Effector memory CD4-positive, alpha-beta T cell (primary cell): ENCODE results near the gene CFAP91.

Experiments used
- DNase-seq, 3 donors: peaks; one replicate each; pipeline ENCODE4 v3.0.0-alpha.2; 2020
- H3K27ac ChIP-seq: 2 replicates; pipeline ENCODE4 v1.7.0; 2013; ENCODE audit warnings: mild to moderate bottlenecking, low read length, moderate library complexity; ENCODE audit not compliant: insufficient read depth, poor library complexity, severe bottlenecking
- H3K27me3 ChIP-seq: replicated peaks from 2 replicates; pipeline ENCODE4 v1.7.0; 2013; ENCODE audit warnings: mild to moderate bottlenecking, low read length; ENCODE audit not compliant: insufficient read depth, control insufficient read depth, poor library complexity, severe bottlenecking
- H3K36me3 ChIP-seq: 2 replicates; pipeline ENCODE4 v1.7.0; 2013; ENCODE audit warnings: mild to moderate bottlenecking, low read length, moderate library complexity; ENCODE audit not compliant: control insufficient read depth, insufficient read depth
- H3K4me1 ChIP-seq: 2 replicates; pipeline ENCODE4 v1.7.0; 2013; ENCODE audit warnings: low read length, mild to moderate bottlenecking; ENCODE audit not compliant: control insufficient read depth, insufficient read depth, poor library complexity, severe bottlenecking
- H3K4me3 ChIP-seq: 2 replicates; pipeline ENCODE4 v1.7.0; 2013; ENCODE audit warnings: low read length, low read depth, mild to moderate bottlenecking; ENCODE audit not compliant: insufficient read depth, poor library complexity, severe bottlenecking
- H3K9me3 ChIP-seq: 2 replicates; pipeline ENCODE4 v1.7.0; 2013; ENCODE audit warnings: mild to moderate bottlenecking, low read length, moderate library complexity; ENCODE audit not compliant: control insufficient read depth

The CFAP91 gene

DNA sequence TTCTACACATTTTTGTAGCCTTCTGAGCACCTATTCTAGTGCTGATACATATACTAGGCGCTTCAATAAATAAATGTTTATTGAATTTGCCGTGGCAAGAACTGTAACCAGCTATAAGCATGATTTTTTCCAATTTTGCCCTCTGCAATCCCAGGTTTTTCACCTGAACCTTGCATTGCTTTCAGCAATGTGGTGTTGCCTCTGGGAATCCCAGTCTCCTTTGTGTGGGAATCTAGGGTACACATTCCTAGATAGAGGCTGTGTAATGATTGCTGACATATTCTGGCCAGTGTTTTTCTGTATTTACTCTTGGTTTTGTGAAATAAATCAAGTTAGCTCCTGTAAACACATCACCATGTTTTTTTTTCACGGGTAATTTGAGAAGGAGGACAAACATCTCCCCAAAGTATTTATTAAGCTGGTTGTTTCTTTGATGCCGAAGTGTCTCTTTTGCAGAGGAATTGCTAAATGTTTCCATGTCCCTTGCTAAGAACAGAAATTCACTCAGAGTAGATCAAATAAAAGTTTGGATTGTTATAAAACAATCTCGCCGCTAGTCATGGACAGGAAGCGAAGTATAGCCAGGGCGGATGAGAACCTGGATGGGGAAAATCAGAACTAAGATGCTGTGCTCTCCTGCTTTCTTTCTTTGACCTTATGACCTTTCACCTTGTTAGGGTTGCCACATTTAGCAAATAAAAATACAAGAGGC, 1.2 kb downstream of the CFAP91 start:
- Histone ChIP-seq H3K36me3 (no peaks in the 10 kb centered on the region), H3K4me1 (peaks cover 4% of the 10 kb centered on the region), H3K4me3 (no peak overlapping the region), H3K27ac (no peak overlapping the region), H3K27me3 (no peaks in the 10 kb centered on the region), H3K9me3 (no peaks in the 10 kb centered on the region)
- no peak for DNase-seq

DNA sequence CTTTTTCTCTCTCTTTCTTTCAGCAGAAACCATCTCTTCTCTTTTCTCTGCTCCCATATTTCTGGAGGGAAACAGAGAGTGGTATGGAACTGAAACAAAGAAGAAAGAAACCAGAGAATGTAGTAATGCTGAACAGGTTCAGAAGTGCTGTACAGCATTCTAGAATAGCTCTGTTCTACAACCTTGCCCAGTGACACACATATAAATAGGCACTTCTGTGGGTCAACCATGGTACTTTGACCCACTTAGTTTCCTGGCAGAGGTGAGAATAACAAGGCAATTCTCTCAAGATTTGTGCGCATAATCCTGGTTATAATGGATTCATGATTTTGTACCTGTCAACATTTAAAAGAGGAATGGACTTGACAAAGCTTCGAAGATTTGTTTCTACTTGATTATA, 12.3 kb downstream of the CFAP91 start:
- H3K4me1 ChIP-seq = no peaks in the 10 kb centered on the region
- H3K9me3 ChIP-seq = no peaks in the 10 kb centered on the region
- no peaks in the 10 kb centered on the region for H3K36me3 ChIP-seq
- no peak overlapping the region for H3K27ac ChIP-seq
- no peaks in the 10 kb centered on the region for H3K27me3 ChIP-seq
- DNase-seq = no peak
- H3K4me3 ChIP-seq = no peak overlapping the region

DNA sequence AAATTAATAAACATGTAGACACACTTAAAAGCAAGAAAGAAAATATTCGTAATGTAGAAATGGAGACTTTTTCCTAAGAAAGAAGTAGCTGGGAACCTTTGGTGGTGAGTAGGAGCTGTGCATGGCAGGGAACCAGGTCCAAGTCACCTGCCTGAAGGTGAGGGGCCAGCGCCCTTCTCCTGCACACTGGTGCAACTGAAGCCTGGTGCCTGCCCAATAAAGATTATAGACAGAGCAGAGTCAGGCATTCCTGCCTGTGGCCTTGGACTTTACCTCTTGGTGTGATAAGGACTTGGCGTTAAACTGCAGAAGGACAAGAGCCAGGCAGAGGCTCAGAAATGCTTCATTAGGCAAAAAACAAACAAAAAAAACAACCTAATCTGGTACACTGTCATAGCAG, 14.2 kb downstream of the CFAP91 start:
- no peaks in the 10 kb centered on the region for H3K36me3 ChIP-seq
- no peaks in the 10 kb centered on the region for H3K27me3 ChIP-seq
- no peak overlapping the region for H3K4me3 ChIP-seq
- no peak for DNase-seq
- H3K9me3 ChIP-seq = no peaks in the 10 kb centered on the region
- no peaks in the 10 kb centered on the region for H3K4me1 ChIP-seq
- H3K27ac ChIP-seq = no peak overlapping the region

DNA sequence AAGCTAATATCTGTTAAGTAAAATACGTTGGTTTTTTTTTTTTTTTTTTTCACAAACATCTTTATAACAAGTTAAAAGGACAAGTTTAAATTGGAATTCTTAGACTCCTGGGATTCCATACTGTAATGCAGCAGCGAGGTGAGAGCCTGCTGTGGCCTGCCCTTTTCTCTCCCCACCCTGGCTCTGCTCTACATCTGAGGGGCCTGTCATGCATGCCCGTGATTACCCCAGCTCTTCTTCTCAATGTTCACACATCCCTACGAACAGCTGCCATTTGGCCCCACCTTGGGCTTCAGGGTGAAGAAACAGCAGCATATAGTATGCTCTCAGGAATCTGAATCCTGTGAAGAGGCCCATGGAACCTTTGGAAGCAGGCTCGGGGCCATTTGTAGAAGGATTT, 14.7 kb downstream of the CFAP91 start:
- Histone ChIP-seq H3K4me3 (no peak overlapping the region), H3K27me3 (no peaks in the 10 kb centered on the region), H3K27ac (no peak overlapping the region), H3K9me3 (no peaks in the 10 kb centered on the region), H3K4me1 (no peaks in the 10 kb centered on the region), H3K36me3 (no peaks in the 10 kb centered on the region)
- no peak for DNase-seq

DNA sequence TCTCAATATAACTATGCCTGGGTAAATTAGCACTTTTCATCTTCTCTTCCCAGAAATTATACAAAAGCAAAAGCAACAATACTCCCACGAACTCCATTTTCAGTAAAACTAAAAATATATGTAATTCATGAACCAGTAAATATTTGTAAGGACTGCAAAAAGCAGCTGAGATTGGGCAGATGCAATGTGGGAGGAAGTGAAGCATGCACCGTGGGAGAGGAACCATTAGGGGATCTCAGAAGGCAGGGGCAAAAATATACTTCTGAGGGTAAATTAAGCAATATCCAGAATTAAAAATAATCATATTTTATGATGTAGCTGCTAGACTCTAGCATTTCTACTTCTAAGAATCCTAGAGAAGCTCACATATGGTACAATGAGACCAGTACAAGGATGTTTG, 20.2 kb downstream of the CFAP91 start:
- no peak overlapping the region for H3K27ac ChIP-seq
- H3K4me1 ChIP-seq = no peaks in the 10 kb centered on the region
- H3K36me3 ChIP-seq = no peaks in the 10 kb centered on the region
- DNase-seq = no peak
- no peaks in the 10 kb centered on the region for H3K27me3 ChIP-seq
- no peaks in the 10 kb centered on the region for H3K9me3 ChIP-seq
- no peak overlapping the region for H3K4me3 ChIP-seq

DNA sequence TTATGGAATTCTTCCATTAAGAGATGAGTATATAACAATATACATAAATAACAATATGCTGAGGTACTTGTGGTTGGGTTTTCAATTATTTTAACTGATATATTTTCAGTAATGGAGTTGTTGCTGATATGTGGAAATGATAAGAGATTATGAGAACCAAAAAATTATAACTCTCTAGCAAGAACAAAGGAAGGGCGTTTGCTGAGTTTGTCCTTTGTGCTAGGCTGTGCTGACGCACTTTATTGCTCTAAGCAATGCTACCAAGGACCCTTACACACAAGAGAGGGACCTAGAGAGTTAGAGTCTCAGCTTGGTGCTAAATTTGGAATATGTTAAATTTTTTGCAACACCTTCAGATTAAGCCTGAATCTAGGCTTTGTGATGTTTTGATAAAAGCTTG, 24.1 kb downstream of the CFAP91 start:
- Histone ChIP-seq H3K9me3 (no peaks in the 10 kb centered on the region), H3K4me3 (no peak overlapping the region), H3K36me3 (no peaks in the 10 kb centered on the region), H3K27me3 (no peaks in the 10 kb centered on the region), H3K27ac (no peak overlapping the region), H3K4me1 (no peaks in the 10 kb centered on the region)
- DNase-seq = no peak

DNA sequence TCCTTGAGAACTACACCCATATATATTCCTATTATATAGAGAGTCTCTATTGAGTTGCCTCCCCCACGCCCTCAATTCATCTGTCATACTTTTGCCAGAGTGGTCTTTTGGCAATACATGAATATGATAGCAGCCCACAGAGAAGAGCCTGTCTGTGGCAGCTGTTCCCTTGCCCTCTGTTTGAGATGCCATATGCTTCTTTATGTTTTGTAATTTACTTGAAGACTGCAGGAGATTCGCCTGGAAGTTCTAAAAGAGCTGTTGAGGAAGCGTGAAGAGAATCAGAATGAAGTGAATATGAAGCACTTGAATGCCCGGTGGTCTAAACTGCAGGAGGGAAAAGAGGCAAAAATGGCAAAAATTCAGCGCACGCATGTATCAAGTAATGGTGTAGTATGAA, 27.2 kb downstream of the CFAP91 start:
- Histone ChIP-seq H3K27me3 (no peaks in the 10 kb centered on the region), H3K4me1 (no peaks in the 10 kb centered on the region), H3K9me3 (no peaks in the 10 kb centered on the region), H3K4me3 (no peak overlapping the region), H3K27ac (no peak overlapping the region), H3K36me3 (no peaks in the 10 kb centered on the region)
- no peak for DNase-seq

DNA sequence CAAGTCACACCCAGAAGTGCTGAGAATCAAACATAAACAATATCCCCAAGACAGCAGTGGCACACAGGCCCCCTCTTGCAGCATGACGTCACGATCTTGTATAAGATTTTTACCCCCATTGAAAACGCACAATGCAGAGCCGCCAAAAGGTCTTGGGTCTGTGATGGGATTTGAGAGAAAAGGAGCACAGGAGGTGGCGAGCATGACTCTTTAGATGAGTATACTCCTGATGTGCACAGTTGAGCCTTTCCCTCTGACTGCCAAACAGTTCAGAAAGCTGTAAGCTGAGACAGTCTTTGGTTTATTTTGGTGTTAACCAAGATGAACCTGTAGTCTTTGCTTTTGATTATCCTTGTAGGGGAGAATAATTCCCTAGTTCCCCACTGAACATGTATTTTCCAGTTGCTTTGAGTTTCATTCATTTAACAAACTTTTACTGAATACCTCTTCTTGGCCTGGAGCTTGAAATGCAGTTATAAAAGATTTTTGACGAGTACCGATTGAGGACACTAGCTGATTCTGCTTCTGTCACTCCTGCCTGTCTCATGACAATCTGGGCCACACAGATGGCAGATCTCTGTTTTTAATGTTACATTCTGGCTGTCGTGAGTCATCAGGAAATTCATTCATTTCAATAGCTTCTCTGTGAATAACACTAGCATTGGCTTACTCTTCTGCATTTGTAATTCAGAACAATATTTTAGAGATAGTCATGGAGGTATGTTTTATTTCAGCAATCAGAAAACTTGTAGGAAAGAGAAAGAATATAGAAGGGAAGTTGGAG, 28.9 kb downstream of the CFAP91 start:
- H3K9me3 ChIP-seq = no peaks in the 10 kb centered on the region
- no peak overlapping the region for H3K4me3 ChIP-seq
- no peaks in the 10 kb centered on the region for H3K27me3 ChIP-seq
- H3K4me1 ChIP-seq = no peaks in the 10 kb centered on the region
- no peak overlapping the region for H3K27ac ChIP-seq
- DNase-seq = no peak
- no peaks in the 10 kb centered on the region for H3K36me3 ChIP-seq

DNA sequence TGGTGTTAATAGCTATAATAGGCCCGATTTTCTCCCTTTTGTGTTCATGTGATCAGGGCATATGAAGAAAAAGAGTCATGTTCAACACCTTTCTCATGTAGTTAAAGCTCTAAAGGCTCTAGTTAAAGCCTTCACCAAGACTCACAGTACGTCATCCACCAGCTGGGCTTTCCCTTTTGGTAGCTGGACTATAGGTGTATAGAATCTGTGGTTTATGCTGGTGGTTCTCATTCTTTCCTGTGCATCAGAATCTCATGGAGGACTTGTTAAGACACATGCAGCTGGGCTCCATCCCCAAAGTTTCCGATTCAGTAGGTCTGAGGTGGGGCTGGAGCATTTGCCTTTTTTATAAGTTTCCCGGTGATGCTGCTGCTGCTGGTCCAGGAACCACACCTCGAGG, 31.0 kb downstream of the CFAP91 start:
- H3K9me3 ChIP-seq = no peaks in the 10 kb centered on the region
- H3K4me1 ChIP-seq = no peaks in the 10 kb centered on the region
- H3K27me3 ChIP-seq = no peaks in the 10 kb centered on the region
- DNase-seq = no peak
- H3K4me3 ChIP-seq = no peak overlapping the region
- no peak overlapping the region for H3K27ac ChIP-seq
- no peaks in the 10 kb centered on the region for H3K36me3 ChIP-seq

DNA sequence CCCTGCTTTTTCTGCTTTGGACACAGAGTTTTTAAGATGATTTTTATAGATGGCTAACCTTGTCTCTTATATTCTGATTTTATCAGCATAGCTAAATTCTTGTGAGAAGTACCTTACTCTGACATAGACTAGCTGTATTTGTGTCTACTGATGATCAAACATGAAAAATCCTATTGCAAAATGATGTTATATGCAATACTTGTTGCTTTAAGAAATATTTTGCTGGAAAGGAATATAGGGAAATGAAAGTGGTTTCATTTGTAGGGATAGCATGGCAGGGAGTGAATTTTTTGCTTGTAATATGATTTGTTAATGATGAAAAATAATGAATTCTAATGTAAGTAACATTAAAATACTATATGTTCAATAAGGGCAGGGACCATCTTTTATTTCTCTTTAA, 35.9 kb downstream of the CFAP91 start:
- Histone ChIP-seq H3K36me3 (no peaks in the 10 kb centered on the region), H3K4me3 (no peak overlapping the region), H3K27me3 (no peaks in the 10 kb centered on the region), H3K4me1 (no peaks in the 10 kb centered on the region), H3K9me3 (no peaks in the 10 kb centered on the region), H3K27ac (no peak overlapping the region)
- no peak for DNase-seq
